Stimulated activated CD4-positive, alpha-beta T cell treated with anti-CD3 and anti-CD28 coated beads, Interleukin-4, amount 100 ng/mL, for 24 hours (primary cell): ENCODE measurements around the gene DLG2.

Experiments
- DNase-seq: peaks from one replicate; pipeline ENCODE4 v3.0.0-alpha.2; 2020

DLG2 gene

DNA sequence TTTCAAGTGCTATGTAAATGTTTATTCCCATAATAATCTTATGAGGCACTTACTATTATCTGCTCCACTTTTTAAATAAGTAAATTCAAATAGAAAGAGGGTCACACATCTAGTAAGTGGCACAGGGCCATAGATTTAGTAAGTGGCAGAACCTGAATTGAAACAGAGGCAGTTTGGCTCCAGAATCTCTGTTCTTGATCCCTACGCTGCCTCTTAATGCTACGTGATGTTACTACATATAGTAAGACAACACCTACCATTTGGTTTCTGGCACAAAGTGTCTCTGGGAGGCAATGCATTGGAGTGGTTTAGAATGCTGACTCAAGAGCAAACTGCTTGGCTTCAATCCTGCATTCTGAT is 1018.3 kb downstream of the DLG2 start:
- no peak for DNase-seq

DNA sequence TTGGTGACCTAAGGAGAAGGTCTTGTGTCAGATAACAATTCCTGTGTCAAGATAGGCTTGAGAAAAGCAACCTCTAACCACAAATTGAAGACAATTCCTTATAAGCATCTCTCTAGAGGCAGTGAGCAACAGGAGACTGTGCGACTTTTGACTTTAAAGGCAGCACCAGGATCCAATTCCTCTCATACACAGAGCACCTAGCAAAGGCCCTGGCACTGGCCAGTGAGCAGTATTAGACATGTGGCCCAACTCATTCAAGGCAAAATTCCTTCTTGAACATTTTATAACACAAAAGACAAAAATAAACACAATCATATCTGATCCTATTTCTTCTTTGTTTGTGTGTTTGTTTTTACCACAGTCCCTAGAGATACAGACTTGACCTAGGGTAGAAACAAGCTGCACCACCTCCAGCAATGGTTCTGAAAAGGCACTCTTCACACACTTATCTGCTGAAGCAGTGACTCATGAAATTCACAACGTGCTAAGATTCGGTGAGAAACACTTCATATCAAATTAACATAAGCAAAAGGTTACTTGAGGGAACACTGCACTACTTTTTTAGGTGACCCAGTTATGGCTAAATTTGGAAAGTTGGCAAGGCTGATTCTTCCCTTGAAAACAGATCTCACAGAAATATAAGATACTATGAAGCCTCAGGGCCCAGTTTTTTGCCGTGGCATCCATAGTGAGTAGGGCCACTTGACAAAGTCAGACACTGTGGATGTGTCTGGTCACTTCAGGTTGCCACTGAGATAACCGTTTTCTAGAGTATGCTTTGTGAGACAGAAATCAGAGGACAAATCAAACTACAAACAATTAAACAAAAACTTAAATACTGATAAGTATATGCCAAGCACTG is 1018.9 kb downstream of the DLG2 start:
- DNase-seq, result no peak

DNA sequence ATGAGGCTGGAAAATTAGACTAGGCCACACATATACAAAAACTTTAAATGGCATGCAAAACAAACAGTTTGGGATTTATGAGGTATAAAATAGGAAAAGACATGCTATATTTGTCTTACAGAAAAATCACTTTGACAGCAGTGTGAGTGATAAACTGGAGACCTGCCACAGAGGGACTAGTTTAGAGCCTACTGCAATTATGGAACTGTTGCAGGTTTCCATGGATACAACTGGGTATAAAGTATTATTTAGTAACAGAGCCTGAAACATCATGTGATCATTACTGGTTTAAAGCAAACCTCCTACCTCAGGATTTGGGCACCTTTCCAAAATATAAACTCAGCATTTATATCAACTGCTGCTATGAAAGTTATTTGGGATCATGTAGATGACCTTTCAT is 1032.5 kb downstream of the DLG2 start:
- no peak for DNase-seq

DNA sequence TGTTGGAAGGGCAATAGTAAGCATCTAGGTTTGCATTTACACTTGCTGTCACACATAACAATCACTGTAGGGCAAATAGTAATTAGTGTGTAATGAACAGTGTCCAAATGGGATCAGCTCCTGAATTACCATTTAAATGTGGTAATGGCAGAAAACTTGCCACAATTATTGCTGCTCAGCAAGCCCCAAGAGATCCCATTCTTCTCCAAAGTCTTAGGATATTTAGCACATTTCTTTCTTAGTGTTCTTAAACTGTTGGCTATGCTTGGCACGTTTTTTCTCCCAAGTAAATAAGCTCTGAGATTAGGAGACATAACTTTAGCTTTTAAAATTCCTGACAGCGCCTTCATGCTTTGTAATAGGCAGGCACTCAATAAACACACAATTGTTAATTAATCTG is 1037.0 kb downstream of the DLG2 start:
- no peak for DNase-seq

DNA sequence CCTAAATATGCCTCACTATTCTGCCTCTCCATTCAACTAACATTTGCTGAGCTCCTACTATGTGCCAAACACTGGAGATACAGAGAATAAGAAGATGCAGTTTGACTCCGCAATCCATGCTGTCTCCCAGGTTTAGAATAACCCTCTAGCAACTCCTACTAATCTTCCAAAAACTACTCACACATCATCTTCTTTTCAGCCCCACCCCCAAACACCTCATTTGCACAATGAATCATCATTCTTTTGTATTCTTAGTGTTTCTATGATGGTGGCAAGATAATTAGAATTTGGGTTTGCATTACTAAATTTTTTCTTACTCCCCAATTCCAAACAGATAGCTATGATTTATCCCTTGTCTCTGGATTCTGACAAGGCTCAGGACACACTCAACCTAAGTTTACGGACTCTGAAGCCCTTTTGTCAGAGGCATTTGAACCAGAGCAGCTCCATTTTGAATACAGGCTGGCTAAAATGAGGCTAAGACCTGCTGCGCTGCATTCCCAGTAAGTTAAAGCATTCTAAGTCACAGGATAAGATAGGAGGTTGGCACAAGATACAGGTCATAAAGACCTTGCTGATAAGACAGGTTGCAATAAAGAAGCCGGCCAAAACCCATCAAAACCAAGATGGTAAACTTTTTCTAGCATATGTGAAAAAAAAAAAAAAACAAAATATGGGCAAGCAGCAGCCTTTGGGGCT is 1038.9 kb downstream of the DLG2 start:
- no peak for DNase-seq

DNA sequence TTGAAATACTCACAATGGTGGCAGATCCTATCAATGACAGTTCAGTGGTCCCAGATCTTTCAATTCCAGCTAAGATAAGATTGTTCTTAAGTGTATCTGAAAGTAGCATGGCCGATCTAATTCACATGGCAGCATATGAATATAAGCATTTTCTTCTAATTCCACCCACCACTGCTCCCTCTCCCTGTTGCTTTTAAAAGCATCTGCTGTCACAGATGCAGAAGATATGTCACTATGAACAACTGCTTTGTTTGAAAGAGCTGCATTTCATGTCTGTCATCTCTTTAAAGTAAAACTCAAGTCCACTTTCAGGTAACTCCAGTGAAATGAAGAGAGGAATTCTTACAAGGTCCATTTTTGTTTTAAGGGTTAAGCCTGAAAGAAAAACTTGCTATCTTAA is 1044.0 kb downstream of the DLG2 start:
- no peak for DNase-seq

DNA sequence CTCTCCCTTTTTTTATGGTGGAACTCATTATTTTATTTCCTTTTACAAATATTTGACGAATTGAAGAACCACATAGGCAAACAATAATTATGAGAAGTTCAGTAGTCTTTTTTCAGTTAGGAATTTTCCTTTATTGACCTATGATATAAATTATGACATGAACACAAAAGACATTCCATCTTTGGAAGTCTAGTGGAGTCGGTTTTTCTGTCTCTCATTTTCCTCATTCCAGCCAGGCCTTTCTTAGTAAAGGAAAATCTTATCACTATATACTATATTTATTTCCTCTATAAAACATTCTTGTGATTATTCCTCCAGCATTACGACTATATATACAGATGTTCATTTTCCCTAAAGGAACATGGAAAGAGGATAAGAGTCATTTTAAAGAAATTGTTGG is 1046.1 kb downstream of the DLG2 start:
- DNase-seq, result no peak

DNA sequence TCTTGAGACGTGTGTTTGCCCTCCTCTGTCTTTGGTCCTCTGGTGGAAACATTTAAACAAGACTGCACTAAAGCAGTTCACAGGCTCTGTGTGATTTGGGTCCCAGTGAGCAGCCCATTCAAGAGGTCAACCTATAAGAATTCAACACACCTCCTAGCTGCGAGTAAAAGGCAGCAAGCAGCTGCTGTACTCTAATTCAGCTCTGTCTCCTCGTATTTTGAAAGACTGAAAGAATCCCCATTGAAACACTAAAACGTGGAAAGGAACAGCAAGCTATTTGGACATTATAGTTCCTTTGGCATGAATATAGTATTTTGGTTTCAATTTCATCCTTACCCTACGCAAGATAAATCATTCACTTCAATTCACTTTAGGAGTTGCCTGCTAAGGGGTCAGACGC is 1046.7 kb downstream of the DLG2 start:
- DNase-seq, result no peak

DNA sequence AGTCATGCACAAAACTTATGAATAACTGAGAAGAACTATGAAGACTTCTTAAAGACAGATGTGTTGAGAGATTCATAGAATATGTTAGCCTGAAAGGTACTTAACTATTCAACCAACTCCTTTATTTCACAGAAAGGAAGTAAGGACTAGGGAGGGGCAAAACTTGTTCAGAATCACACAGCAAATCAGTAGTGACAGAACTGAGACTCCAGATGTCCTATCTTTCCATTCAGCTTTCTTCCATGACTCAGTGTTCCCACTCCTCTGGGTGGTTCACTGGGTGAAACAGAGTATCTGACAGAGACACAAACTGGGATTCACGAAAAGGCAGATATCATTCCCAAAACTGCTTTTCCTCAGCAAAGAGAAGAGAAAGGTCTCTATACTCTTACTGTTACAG is 1053.3 kb downstream of the DLG2 start:
- DNase-seq, result no peak

DNA sequence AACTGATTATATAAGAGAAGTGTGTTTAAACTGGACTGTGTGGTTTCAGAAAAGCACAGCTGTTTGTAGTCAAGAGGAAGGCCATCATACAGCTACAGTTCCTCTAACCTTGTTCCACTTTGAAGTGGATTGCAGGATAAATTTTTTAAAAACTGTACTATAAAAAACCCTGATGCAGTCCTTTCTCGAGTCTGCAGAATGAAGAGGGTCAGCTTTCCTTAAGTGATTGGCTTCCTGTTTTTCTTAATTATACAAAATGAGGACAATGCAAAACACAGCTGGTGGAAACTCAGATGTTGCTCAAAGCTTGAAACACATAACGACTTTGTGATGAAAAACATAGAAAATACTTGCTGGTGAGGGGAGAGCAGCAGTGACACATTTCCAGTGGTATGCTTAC is 1060.5 kb downstream of the DLG2 start:
- no peak for DNase-seq

DNA sequence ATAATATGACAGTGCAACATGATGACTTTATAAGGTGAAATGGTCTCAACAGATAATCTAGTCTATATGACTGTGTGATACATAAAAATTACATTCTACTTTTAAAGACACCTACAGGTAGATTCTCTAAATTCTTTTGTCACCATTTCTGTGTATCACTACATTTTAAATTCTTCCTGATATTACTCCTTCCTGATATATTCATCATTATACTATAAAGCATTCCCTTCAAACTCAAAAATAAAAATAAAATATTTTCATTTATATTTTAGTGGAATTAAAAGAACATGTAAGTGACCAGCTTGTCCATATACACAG is 1062.3 kb downstream of the DLG2 start:
- DNase-seq, result no peak

DNA sequence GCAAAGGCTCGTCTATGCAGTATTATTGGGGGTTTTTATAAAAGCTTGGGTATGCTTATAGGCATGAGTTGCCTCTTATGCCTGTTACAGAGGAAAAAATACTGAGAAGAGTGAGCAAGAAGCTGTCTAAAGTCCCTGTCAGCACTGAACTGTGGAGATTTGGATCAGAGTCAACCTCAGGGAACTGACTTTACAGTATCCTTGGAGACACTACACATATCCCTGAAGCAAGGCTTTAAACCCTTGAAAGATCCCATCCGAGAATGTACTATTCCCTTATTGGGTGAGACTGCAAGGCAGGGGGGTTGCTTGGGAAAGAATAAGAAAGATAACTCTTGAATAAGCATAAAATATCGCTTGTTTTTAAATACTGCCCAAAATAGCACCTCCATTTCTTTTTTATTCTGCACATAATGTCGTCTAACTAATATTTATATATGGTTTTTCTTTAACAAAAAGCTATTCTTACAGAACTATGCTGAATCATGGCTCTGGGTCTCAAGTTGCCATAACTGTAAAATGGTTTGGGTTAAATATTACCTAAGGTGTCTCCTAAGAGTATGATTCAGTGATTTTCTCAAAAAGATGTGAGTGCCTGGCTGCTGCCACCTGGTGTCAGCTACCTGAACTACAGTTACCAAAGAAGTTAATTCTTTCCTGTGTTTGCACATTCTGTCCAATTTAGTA is 1062.8 kb downstream of the DLG2 start:
- DNase-seq, result peak; percentile 6

DNA sequence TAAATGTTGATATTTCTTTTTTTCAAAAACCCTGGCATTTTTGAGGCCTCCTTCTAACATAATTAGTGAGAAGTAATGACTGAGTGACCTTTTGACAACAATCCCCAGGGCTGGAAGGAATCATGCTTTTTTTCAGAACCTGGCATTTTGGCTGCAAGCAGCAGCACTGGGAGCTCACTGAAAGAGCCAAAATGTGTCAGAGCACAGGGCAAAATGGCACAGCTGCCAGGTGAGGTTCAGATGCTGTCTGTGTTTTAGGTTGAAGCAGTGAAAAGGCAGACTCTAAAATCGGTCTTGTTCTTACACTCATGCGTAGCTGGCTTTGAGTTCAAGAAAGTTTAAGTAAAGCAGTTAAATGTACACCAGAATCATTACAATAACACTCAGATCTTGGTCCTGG is 1063.8 kb downstream of the DLG2 start:
- no peak for DNase-seq

DNA sequence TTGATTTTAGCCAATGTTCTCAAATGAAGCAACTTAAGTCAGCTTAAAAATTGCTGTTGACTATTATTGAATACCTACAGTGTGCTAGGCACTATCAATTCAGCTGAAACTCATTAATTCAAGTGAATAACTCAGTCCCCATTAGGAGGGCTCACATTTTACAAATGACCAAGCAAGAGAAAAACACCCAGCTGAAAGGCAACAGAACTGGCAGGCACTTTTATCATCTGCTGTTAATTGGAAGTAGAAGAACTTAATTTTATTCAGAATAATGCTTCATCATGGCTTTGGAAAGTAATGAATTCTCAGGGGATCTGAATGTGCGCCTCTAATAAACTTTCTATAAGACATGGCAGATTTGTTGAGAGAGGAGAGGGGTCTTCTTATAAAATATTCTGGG is 1066.9 kb downstream of the DLG2 start:
- no peak for DNase-seq

DNA sequence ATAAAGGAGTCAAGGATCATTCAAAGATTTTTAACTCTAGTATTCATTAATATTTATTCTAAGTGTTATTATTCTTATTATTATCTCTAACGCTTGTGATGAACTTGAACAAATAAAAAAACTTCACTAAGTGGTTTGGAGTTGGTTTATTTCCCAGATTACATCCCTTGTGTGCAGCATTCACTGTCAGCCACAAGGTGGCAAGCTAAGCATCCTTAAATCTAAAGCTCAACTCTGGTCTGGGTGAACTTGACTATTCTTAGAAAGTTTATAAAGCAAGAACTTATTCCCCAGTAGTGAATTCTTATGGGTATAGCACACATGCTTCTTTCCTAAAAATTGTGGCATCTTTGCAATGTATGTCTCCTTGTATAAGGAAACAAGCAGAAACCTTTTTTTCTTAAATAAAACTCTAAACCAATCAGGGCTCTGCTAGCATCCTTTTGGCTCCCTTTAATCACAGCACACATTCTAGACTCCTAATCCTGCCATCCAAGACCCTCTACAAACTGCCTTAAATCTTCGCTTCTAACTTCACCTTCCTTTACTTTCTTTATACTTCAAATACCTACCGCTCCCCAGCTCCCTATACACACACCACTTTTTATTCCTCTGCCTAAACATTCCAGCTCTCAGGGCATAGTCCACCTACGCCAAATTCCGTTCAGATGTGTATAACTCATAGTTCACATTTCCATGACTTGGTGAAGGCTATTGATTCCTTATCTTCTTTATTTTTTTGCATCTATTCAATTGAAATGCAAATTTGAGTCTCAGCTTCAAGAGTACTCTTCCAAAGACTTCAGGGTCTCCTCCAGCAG is 1068.8 kb downstream of the DLG2 start:
- no peak for DNase-seq

DNA sequence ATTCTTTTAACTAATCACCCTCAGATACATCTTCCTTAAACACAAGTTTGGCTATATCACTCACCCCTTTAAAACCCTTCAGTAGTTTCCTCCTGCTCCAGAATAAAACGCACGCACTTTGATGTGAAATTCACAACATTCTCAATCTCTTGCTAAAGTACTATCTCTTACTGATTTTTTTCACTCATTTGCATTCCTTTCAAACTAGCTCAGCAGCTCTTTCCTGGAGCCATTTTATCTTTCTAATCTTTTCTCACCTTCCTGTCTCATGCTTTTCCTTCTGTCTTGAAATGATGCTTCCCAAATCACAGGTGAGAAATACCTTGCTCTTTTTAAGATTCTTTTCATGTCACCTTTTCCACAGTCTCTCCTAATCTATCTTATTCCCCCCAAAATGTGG is 1074.4 kb downstream of the DLG2 start:
- no peak for DNase-seq

DNA sequence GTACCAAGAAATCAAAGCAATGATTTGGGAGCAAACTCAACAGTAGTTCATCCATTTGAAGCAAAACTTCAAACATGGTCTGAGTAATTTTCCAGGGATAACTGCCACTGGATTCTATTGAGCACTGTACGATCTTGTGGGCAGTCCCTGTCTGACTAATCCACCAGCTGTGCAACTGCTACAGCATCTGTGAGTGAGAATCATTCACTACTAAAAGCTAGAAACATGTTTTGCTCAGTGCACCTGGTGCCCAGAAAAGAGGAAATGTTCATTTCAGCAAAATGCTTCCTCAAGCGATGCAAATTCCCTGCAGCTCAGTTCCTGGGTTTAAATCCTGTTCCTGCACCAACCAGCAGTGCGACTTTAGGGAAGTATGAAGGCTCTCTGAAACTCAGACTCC is 1077.9 kb downstream of the DLG2 start:
- DNase-seq, result no peak

DNA sequence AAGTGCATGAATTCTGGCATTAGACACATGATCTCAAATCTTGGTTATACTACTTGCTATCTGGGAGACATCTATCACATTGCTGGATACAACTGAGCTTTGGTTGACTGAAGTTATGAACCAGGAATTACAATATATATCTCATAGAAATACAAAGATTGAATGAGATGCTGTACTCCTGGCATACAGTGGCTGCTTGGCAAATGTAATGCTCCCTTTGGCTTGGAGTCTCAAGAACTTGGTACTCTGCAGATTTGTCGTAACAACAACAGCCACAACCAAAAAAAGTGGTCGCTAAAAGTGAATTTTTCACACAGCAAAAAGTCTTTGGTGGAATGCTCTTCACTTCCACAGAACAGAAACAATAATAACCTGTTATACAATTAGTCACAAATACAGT is 1082.6 kb downstream of the DLG2 start:
- DNase-seq, result no peak

DNA sequence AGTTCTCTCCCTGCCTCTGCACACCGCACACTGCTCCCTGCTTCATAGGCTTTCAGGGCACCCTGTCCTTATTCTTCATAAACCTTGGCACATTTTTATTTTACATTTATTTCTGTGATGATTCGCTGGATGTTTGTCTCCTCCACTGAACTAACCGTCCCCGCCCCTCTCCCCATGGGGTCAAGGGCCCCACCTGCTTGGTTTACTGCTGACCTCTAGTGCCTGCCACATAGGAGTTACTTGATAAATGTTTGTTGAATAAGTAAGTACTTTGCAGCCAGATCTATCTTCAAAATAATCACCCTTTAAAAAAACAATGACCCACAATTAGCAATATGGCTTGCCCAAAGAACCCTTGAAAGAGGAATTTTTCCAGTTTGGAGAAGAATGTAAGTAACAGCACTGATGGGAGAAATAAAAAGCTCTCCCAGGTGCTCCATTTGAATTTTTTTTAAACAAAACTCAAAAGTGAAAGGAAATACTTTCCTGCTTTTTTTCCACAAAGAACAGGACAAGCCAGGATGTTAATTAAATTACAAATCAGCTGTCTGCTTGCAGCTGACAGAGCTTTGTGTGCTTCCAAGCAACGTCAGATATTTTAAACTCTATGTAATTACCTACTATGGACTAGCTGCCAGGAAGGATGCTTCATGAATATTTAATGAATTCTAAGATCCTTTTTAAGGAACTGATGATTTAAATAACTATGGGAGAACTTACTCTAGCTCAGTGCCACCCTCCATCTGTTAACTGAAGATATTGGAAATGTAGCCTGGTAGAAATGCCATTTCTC is 1083.6 kb downstream of the DLG2 start:
- no peak for DNase-seq

DNA sequence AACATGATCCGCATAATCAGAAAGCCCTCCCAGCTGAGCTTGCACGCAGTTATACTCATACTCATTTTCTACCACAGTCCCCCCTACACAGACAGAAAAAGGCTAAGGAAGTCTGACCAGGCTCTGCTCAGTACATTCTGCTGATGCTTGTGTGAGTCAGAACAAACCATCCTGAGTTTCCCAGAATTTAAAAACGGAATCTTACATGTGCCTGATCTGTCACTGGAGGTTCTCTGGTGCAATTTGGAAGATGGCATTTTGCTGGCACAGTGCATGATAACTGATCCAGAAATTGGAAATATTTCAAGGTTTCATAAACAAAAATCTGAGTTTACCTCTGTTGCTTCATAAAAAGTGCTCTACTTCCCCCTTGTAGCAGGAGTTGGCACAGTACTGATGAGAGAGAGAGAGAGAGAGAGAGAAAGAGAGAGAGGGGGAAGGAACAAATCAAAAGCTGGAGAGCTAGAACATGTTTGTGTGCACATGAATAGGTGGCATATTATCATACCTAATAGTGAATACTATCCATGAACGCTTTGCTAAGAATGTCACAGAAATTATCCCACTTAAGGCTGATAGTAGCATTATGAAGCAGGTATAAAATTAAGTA is 1085.3 kb downstream of the DLG2 start:
- DNase-seq, result no peak

DNA sequence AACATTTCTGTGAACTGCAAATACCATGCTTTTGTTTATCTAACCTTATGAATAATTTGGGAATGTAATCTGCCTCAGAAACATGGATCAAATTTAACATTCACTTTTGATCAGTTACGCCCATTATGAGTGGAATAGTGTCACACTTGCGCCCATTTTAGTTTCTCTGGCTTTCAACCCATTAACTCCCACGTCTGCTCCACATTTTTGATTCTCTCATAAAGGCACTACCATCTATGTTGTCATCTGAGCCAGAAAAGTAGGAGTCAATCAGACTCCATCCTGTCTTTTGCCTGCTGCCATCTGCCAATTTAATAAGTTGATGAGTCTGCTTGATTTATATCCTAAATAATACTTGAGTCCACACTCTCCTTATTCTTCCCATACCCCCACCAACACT is 1090.7 kb downstream of the DLG2 start:
- DNase-seq, result no peak

DNA sequence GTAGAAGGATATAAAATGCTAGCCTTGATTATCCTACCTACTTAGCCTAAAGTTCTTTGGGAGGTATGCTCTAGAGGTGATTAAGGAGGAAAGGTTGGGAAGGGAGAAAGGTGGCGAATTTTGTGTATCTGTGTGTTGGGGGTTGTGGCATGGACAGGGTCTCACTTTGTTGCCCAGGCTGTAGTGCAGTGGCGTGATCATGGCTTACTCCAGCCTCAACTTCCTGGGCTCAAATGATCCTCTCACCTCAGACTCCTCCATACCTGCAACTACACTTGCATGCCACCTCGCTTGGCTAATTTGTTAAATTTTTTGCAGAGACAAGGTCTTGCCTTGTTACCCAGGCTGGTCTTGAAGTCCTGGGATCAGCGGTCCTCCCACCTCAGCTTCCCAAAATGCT is 1094.8 kb downstream of the DLG2 start:
- no peak for DNase-seq
